Measurements from ENCODE around the gene MEIS2.

The MEIS2 gene

DNA sequence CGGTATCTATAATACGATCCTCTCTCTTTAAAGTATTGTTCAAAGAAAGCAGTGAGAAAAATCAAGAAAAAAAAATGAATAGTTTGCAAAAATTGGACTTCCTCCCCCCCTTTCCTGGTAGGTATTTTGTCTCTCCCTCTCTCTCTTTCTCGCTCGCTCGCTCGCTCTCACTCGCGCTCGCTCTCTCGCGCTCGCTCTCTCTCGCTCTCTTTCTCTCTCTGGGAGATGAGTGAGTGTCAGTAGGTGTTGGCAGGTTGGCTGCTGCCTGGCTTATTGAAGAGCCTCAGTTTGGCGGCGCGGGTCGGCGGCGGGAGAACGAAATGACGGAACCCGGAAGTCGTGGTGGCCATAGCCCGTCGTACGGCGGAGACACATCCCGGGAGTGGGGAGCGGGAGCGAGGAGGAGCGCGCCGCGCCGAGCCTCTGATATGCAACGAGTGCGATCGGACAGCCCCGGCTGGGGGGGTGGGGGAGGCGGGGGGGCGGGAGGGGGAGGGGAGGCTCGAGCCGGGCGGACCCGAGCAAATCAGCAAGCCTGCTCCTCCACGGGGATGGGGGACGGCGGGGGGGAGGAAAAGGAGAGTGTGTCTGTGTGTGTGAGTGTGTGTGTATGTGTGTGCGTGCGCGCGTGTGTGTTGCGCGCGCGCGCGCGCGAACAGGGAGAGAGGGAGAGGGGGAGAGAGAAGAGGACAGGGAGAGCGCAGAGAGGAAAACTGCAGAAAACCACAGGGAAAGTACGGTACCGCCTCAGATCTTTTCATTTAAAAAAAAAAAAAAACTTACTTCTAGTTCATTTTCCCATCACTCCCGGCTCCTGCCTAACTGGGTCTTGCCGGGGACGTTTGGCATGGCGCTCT, at the start of gene MEIS2:
Gene MEIS2, minus strand, starts transcription at position 441 of the 857 bp plus-strand sequence. CDS start 1,083 bp downstream, outside the sequence.
- DNase-seq (ENCODE audit: low spot score) = peak; percentile 91

- DNase-seq (ENCODE audit: low spot score) = no peak
These were observed 48.8 kb upstream of the MEIS2 start for GRCh38 chr15:37149146-37149545.

DNA sequence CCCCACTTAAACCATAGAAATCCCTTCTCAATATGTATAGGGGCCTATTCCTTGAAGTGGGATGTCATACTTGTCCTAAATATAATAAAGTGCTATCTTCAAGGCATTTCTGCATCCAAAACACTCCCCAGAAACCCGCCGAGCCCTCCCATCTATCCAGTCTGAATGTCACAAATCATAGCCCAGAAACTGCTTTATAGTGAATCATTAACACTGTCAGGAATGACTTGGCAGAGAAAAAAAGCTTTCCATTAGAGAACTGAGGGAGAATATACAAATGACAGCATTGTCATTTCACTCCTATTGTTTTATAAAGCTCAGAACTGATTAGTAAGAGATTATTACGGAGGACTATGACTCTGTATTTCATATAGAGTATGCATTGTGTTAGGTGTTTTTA, 48.4 kb upstream of the MEIS2 start:
- DNase-seq (ENCODE audit: low spot score) = no peak

DNA sequence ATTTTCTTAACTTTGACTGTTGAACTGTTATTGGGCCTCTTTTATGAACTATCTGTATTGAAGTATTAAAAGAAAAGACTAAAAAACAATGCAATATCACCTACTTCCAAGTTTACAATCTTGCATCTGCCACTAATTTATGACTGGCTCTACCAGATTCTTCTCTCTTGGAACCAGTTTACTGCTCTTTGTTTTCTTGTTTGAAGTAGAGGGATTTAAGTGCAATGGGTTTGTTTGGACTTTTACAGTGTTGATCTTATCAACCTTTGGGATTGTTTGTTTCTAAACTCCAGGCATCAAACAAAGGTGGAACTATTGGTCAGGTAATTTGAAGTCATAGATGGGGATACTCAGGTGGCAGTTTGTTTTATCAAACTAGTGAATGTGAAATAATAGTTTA, 43.0 kb upstream of the MEIS2 start:
- no peak for DNase-seq (ENCODE audit: low spot score)

DNA sequence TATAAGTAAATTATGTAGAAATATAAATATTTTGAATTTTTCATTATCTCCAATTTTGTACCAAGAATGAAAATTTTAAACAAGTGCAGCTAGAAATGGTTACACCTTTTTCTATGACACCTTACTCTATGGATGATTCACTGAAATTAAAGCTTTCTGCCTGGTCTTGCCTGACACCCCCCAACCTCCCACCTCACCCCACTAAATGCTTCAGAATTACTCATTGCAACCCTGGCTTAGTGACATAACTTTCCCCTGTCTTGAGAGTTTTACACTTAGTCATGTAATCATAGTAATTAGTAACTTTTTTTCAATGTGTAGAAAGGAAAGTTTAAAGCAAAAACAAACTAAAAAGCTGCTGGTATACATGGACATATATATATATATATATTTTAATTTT, 42.0 kb upstream of the MEIS2 start:
- no peak for DNase-seq (ENCODE audit: low spot score)

GRCh38 chr15:37140531-37141058, 40.2 kb upstream of the MEIS2 start:
- DNase-seq (ENCODE audit: low spot score) = no peak

DNA sequence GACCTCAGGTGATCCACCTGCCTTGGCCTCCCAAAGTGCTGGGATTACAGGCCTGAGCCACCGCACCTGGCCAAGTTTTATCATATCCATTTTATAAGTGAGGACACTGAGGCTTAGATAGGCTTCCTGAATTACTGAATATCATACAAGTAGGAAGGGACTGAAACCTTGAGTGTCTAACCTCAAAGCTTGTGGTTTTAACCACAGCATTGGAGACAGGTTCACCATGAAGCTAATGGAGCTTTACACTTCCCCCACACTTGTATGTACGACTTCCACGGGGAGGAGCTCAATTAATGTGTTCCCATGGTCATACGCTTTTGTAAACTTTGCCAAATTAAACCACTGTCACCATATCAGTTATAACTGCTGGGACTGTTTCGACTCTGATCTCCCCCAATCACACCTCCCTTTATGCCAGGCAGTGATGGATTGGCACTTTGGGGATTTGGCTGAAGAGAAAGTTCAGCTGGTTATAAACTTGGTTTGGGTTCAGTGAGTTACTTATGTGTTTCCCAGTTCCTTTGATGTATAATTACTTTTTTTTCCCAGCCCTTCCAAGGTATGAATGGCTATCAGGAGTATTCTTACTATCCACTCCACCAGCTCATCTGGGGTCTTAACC, 38.4 kb upstream of the MEIS2 start:
- no peak for DNase-seq (ENCODE audit: low spot score)

DNA sequence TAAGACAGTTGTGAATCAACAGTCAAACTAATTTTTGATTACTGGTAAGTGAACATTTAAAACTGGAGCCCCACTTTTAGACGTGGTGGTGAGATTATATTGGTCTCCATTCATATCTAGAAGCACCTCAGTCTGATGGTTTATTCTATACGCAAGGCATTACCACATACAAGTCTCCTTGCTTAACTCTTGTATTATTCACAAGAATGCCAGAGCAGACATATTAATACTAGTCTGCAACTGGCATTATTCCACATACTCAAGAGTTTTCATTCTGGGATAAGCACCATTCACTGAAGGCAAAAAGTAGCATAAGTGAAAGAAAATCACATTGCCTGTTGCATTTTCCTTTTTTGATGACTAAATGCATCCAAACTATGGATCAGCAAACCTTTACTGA, 36.9 kb upstream of the MEIS2 start:
- no peak for DNase-seq (ENCODE audit: low spot score)

DNA sequence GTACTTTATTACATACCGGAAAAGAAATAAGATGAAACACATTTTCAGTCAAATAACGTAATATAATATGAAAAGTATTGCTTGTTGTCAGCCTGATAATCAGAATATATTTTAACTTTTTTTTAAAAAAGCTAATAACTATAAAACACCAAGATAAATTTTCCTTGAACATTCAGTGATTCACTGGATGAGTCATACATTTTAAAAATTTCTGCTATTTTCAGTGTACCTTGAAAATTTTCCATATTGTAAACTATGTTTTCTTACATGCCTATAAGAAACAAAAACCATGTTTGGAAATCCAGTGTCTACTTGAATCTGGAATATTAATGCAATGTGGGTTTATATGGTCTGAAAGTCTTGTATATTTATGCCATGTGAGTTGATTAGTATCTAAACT, 36.3 kb upstream of the MEIS2 start:
- no peak for DNase-seq (ENCODE audit: low spot score)

DNA sequence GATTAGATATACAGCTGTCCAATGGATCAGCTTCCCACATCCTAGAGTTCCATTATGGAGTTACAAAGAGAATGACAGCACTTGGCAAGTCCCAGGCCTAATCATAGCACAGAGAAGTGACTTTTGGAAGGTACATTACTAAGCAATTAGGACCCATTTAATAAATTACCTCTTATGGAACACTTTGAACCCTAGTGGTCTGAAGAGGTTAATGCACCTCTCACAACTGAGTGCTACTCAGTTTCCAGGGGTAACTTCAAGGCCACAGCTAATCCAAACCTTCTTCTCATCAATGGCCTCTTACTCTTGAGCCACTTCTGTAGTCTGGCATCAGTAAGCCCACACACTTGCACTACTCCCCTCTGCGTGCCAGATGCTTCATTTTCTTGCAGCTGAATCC, 34.9 kb upstream of the MEIS2 start:
- DNase-seq (ENCODE audit: low spot score) = peak; percentile 18

- peak; percentile 40 for DNase-seq (ENCODE audit: low spot score)
These were observed 34.4 kb upstream of the MEIS2 start for GRCh38 chr15:37134699-37135131.

- no peak for DNase-seq (ENCODE audit: low spot score)
These were observed 33.9 kb upstream of the MEIS2 start for GRCh38 chr15:37134244-37134643.

DNA sequence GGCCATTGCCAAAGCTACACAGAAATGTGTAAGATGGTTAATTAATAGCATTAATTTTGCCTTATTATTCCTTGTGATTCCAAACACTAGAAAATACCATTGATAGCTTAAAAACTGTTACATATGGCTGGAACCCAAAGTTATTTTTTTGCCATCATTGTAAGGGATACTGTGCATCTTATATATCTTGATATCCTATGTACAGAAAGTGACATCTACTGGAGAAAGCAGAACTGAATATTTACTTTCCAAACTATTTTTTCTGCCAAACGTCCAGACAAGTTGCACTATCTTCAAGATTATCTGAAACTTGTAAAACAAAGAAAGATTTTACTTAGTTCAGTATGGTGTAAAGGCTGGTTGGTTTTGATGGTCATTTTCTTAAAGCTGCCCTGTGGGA, 33.3 kb upstream of the MEIS2 start:
- peak; percentile 36 for DNase-seq (ENCODE audit: low spot score)

DNA sequence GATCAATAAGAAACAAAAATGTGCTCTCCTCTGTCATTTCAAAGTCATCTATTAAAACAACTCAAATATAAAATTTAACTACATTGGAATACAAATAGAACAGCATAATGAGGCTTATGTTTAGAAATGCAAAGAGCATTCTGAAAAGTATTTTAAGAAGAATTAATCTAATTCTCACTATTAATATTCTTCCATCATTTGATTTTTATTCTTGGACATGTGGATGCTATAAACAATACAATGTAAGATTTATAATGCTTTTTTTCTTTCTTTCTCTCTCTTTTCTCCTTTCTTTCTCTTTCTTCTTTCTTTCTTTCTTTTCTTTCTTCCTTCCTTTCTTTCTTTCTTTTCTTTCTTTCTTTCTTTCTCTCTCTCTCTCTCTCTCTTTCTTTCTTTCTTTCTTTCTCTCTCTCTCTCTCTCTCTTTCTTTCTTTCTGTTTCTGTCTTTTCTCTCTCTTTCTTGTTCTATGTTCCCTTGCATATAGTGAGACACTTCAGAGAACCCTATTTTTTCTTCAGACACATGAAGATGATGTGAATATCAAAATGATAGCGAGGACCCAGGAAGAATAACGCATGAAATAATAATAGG, 32.6 kb upstream of the MEIS2 start:
- no peak for DNase-seq (ENCODE audit: low spot score)

DNA sequence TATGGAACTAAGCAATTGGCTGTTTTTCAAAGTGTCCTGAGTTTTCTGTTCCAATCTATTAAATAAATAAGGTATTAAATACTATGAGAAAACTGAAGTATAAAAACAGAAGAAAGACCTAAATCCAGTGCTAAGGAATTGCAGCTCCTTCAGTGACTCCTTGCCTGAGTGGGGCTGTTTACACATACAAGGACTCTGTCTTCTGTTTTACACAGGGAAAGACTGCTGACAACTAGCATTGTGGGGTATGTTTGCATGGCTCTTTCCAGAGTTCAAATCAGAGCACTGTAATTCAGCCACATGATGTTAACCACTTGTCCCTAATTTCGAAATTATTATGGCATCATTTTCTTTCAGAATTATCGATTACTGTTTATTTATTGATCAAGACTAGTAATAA, 31.3 kb upstream of the MEIS2 start:
- peak; percentile 35 for DNase-seq (ENCODE audit: low spot score)

DNA sequence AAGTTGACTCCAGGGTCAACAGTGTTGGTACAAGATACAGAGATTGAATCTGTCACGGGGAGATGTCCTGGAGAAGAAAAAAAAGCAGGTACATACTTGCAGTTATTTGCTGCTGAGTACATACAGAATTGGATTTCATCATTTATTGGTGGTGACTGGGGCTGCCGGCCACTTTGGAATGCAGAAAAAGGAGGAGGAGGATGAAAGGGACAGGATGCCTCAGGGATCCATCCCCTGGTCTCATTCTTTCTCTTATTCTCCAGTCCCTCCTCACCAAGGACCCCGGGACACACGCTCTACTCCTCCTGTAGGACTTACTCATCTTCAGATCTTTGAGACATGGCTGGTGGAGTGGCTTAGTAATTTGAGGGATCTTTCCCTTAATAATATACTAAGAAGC, 30.0 kb upstream of the MEIS2 start:
- DNase-seq (ENCODE audit: low spot score) = no peak

DNA sequence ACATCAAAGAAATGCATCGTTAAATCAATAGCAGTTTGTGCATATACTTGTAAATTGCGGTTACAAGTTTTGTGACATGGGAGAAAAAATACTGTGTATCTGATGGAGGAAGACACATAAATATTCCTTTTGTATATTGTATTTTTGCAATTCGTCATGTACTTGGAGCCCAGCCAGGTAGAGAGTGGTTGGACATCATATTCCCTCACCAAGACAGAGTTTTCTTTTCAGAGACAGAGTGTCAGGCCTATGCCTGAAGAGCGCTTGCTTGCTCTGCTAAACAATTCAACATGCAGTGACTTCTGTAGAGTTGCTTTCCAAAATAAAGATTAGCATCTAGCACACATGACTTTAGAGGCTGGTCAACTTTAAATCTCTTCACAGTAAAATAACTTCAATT, 24.8 kb upstream of the MEIS2 start:
- no peak for DNase-seq (ENCODE audit: low spot score)

- no peak for DNase-seq (ENCODE audit: low spot score)
These were observed 24.0 kb upstream of the MEIS2 start for GRCh38 chr15:37124331-37124730.

DNA sequence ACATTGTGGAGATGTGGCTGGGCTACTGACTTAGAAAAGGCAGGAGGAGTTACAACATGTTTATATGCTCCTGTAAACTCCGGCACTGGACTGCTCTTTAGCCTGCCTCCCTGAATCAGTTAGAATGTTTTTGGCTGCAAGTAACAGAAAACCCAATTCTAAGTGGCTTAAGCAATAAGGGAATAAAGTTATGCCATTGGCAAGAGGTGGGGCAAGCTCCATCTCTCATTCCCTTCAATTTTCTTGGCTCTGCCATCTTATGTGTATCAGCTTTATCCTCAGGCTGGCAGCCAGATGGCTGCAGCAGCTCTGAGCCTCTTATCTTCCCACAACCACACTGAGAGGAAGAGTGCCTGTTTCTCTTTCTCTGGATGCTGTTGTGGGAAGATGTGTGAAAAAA, 22.4 kb upstream of the MEIS2 start:
- DNase-seq (ENCODE audit: low spot score) = no peak

DNA sequence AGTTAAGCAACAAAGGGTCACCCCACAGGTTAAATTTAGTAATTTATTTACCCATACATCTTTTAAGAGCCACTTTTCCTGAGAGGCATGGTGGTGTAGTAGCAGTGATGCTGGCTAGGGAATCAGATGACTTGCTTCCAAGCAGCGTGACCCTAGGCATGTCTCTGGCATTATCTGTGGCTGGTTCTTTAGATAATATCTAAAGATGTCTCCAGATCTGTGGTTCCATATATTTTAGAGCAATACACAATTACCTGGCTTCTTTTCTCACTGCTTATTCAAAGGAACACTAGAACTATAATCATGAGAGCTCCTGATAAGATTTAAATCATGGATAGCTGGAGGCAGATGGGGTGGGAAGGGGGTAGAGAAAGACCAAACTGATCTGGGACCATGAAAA, 21.1 kb upstream of the MEIS2 start:
- DNase-seq (ENCODE audit: low spot score) = no peak

GRCh38 chr15:37117030-37117429, 16.7 kb upstream of the MEIS2 start:
- DNase-seq (ENCODE audit: low spot score) = no peak

GRCh38 chr15:37115538-37115937, 15.2 kb upstream of the MEIS2 start:
- DNase-seq (ENCODE audit: low spot score) = no peak

Data from cerebellar cortex (tissue), 1 donor.